OCI-LY7 (cell line): ENCODE results near the gene NTSR1.

ENCODE experiments used
- EZH2phosphoT487 ChIP-seq: fragments of 200-600 bp; sonication (generic); IDR thresholded peaks from 2 replicates; pipeline ENCODE4 v1.6.1; 2018; ENCODE audit warnings: low read depth, borderline replicate concordance, mild to moderate bottlenecking, mixed run types, antibody characterized with exemption, low read length, moderate library complexity, mixed read lengths
- TF ChIP-seq, protein P1 (sequence below): fragments of 200-600 bp; sonication (generic); conservative IDR thresholded peaks from 2 replicates; pipeline ENCODE4 v1.5.1; 2014; ENCODE audit warnings: mild to moderate bottlenecking, antibody characterized with exemption, low read length, moderate library complexity, mixed read lengths

DNA sequence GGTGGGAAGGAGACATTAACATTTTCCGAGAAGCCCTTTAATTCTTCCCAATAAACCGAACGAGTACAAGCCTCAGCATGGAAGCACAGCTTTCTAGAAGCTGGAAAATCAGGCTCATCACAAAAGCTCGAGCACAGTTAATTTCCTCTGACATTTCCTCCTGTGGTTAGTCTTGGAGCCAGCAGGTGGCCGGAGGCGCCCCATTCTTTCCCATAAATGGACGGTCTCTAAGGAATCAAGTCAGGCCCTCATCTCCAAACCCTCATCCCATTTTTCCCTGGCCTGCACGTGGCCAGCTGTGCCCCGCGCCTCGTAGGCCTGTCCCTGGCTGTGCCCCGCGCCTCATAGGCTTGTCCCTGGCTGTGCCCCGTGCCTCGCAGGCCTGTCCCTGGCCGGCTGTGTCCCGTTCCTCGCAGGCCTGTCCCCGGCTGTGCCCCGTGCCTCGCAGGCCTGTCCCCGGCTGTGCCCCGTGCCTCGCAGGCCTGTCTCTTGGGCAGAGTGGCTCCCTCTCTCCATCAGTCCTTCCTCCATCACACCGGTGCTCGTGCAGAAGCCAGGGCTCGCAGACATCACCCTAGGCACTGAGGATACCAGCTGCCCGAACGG lies 19.7 kb upstream of the NTSR1 start:
- TF ChIP-seq, protein P1, sequence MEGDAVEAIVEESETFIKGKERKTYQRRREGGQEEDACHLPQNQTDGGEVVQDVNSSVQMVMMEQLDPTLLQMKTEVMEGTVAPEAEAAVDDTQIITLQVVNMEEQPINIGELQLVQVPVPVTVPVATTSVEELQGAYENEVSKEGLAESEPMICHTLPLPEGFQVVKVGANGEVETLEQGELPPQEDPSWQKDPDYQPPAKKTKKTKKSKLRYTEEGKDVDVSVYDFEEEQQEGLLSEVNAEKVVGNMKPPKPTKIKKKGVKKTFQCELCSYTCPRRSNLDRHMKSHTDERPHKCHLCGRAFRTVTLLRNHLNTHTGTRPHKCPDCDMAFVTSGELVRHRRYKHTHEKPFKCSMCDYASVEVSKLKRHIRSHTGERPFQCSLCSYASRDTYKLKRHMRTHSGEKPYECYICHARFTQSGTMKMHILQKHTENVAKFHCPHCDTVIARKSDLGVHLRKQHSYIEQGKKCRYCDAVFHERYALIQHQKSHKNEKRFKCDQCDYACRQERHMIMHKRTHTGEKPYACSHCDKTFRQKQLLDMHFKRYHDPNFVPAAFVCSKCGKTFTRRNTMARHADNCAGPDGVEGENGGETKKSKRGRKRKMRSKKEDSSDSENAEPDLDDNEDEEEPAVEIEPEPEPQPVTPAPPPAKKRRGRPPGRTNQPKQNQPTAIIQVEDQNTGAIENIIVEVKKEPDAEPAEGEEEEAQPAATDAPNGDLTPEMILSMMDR, result no peak
- no peak for TF ChIP-seq EZH2phosphoT487
